ENCODE data around the gene TSPAN12. TPM values are rescaled to one million over a fixed set of nuclear protein-coding genes. Genes with fewer than 3 reads are reported as not detected.

TSPAN12 gene
- total and polyA plus RNA-seq, 2 of the 8 experiments (the other 6 are each of a cell fraction or from before 2014, with no cell fraction given), result 6.1 to 17.9 TPM

DNA sequence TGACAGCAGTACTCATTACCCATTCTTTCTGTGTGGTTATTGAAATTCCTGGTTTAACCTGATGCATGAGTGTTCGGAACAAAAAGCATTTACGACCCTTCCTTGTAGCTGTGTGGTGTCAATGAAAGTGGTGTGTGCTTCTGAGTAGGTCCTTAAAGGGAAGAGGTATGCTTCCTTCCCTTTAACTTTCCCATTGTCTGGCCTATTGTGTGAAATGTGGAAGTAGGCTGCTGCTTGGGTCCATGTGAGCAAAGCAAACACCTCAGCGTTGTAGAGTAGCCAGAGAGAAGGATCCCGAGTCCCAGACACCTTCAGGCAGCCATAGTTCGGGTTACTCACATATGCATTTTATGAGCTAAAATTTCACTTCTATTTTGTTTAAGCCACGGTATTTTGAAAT lies 74.7 kb downstream of the TSPAN12 start (continued):
- TF ChIP-seq CREB1 (IDR thresholded peaks at IDR 0.05) (no peak), SIRT6 (IDR thresholded peaks at IDR 0.05; ENCODE audit: low read length) (no peak), CHD2 (IDR thresholded peaks at IDR 0.05; ENCODE audit: low read length) (no peak), NRF1 (IDR thresholded peaks at IDR 0.05; ENCODE audit: low read depth, low read length) (no peak), KDM5A (IDR thresholded peaks at IDR 0.05; ENCODE audit: low read length) (no peak), RFX5 (IDR thresholded peaks at IDR 0.05; ENCODE audit: borderline replicate concordance, low read depth, low read length) (no peak)
- TF ChIP-seq, protein P1, sequence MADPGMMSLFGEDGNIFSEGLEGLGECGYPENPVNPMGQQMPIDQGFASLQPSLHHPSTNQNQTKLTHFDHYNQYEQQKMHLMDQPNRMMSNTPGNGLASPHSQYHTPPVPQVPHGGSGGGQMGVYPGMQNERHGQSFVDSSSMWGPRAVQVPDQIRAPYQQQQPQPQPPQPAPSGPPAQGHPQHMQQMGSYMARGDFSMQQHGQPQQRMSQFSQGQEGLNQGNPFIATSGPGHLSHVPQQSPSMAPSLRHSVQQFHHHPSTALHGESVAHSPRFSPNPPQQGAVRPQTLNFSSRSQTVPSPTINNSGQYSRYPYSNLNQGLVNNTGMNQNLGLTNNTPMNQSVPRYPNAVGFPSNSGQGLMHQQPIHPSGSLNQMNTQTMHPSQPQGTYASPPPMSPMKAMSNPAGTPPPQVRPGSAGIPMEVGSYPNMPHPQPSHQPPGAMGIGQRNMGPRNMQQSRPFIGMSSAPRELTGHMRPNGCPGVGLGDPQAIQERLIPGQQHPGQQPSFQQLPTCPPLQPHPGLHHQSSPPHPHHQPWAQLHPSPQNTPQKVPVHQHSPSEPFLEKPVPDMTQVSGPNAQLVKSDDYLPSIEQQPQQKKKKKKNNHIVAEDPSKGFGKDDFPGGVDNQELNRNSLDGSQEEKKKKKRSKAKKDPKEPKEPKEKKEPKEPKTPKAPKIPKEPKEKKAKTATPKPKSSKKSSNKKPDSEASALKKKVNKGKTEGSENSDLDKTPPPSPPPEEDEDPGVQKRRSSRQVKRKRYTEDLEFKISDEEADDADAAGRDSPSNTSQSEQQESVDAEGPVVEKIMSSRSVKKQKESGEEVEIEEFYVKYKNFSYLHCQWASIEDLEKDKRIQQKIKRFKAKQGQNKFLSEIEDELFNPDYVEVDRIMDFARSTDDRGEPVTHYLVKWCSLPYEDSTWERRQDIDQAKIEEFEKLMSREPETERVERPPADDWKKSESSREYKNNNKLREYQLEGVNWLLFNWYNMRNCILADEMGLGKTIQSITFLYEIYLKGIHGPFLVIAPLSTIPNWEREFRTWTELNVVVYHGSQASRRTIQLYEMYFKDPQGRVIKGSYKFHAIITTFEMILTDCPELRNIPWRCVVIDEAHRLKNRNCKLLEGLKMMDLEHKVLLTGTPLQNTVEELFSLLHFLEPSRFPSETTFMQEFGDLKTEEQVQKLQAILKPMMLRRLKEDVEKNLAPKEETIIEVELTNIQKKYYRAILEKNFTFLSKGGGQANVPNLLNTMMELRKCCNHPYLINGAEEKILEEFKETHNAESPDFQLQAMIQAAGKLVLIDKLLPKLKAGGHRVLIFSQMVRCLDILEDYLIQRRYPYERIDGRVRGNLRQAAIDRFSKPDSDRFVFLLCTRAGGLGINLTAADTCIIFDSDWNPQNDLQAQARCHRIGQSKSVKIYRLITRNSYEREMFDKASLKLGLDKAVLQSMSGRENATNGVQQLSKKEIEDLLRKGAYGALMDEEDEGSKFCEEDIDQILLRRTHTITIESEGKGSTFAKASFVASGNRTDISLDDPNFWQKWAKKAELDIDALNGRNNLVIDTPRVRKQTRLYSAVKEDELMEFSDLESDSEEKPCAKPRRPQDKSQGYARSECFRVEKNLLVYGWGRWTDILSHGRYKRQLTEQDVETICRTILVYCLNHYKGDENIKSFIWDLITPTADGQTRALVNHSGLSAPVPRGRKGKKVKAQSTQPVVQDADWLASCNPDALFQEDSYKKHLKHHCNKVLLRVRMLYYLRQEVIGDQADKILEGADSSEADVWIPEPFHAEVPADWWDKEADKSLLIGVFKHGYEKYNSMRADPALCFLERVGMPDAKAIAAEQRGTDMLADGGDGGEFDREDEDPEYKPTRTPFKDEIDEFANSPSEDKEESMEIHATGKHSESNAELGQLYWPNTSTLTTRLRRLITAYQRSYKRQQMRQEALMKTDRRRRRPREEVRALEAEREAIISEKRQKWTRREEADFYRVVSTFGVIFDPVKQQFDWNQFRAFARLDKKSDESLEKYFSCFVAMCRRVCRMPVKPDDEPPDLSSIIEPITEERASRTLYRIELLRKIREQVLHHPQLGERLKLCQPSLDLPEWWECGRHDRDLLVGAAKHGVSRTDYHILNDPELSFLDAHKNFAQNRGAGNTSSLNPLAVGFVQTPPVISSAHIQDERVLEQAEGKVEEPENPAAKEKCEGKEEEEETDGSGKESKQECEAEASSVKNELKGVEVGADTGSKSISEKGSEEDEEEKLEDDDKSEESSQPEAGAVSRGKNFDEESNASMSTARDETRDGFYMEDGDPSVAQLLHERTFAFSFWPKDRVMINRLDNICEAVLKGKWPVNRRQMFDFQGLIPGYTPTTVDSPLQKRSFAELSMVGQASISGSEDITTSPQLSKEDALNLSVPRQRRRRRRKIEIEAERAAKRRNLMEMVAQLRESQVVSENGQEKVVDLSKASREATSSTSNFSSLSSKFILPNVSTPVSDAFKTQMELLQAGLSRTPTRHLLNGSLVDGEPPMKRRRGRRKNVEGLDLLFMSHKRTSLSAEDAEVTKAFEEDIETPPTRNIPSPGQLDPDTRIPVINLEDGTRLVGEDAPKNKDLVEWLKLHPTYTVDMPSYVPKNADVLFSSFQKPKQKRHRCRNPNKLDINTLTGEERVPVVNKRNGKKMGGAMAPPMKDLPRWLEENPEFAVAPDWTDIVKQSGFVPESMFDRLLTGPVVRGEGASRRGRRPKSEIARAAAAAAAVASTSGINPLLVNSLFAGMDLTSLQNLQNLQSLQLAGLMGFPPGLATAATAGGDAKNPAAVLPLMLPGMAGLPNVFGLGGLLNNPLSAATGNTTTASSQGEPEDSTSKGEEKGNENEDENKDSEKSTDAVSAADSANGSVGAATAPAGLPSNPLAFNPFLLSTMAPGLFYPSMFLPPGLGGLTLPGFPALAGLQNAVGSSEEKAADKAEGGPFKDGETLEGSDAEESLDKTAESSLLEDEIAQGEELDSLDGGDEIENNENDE (IDR thresholded peaks at IDR 0.05; ENCODE audit: insufficient replicate concordance, low read length), result no peak

Data from H1 (cell line).